Transverse colon (tissue), 4 donors: ENCODE measurements around the gene AIPL1. TPM values are rescaled to one million over a fixed set of nuclear protein-coding genes. Genes with fewer than 3 reads are reported as not detected.

Source experiments
- DNase-seq: peaks from one replicate; pipeline ENCODE4 v3.0.0-alpha.2; 2019
- H3K27ac ChIP-seq, 4 donors: fragments of 200-600 bp; sonication (generic); 2 replicates each; pipeline ENCODE4 v1.5.1; 2016 to 2018; ENCODE audit warnings: inconsistent platforms in 4 of 4
- H3K27me3 ChIP-seq: fragments of 200-600 bp; sonication (generic); 2 replicates; pipeline ENCODE4 v1.5.1; 2017; ENCODE audit warnings: inconsistent platforms
- H3K36me3 ChIP-seq, 4 donors: fragments of 200-600 bp; sonication (generic); 2 replicates each; pipeline ENCODE4 v1.5.1; 2017 to 2019; ENCODE audit warnings: inconsistent platforms in 4 of 4
- H3K4me1 ChIP-seq, 4 donors: fragments of 200-600 bp; sonication (generic); 2 replicates each; pipeline ENCODE4 v1.5.1; 2017 to 2020; ENCODE audit warnings: inconsistent platforms in 4 of 4
- H3K4me3 ChIP-seq, 4 donors: fragments of 200-600 bp; sonication (generic); 1 replicate in 1 of 4; 2 replicates in 3 of 4; pipeline versions ENCODE4 v1.5.1 to v1.6.1; 2017 to 2019; ENCODE audit warnings: inconsistent platforms in 4 of 4
- H3K9me3 ChIP-seq, 2 donors: fragments of 200-600 bp; sonication (generic); 2 replicates each; pipeline ENCODE4 v1.5.1; 2017 to 2019; ENCODE audit warnings: inconsistent platforms in 2 of 2
- CTCF ChIP-seq, 5 experiments: fragments of 200-600 bp in 3 of 5; fragments of 450-650 bp in 2 of 5; sonication (generic) in 3 of 5; IDR thresholded peaks; 1 replicate in 2 of 5; 2 replicates in 3 of 5; pipeline ENCODE4 v1.5.1; 2016 to 2017; ENCODE audit warnings: antibody characterized with exemption in 5 of 5, inconsistent platforms in 3 of 5, mild to moderate bottlenecking in 2 of 5, moderate library complexity in 1 of 5
- EP300 ChIP-seq: sonication (generic); formaldehyde crosslinking; IDR thresholded peaks from one replicate; pipeline ENCODE4 v1.6.1; 2017; ENCODE audit warnings: antibody characterized with exemption, low read depth
- POLR2A ChIP-seq: fragments of 450-650 bp; IDR thresholded peaks from one replicate; pipeline ENCODE4 v1.6.1; 2016; ENCODE audit warnings: antibody characterized with exemption, mild to moderate bottlenecking, moderate library complexity
- POLR2AphosphoS5 ChIP-seq, 3 donors: sonication (generic); formaldehyde crosslinking; IDR thresholded peaks; one replicate each; pipeline ENCODE4 v1.6.1; 2016; ENCODE audit warnings: antibody characterized with exemption in 3 of 3
- WGBS, 2 donors: methylation state at CpG; one replicate each; pipeline ENCODE4 v1.1.5; 2018; ENCODE audit warnings: low coverage in 1 of 2; 5-methylcytosine and 5-hydroxymethylcytosine counted together
- in situ Hi-C, 4 donors: fragments of 200-750 bp; cut with MboI; loops; one replicate each; pipeline versions ENCODE4 v1.15.0 to v1.15.1; 2017; ENCODE audit warnings: low sequenced_read_pairs in 3 of 4, low pct_ligation_motif_present in 1 of 4, low pct_unique_long_range_greater_than_20kb in 1 of 4
- intact Hi-C: fragments of 100-400 bp; cut with DNase I; formaldehyde crosslinking; loops from one replicate; pipeline ENCODE4 v1.15.1; 2023; ENCODE audit warnings: low total_unique reads
- total RNA-seq, 4 donors: library from RNA; depleted of rRNA; stranded (reverse); fragments of >200 nt; gene quantifications; one replicate each; pipeline ENCODE4 v1.1.0, GENCODE V29; 2016

The AIPL1 gene
- total RNA-seq, 4 donors from 2014 or later = not detected

DNA sequence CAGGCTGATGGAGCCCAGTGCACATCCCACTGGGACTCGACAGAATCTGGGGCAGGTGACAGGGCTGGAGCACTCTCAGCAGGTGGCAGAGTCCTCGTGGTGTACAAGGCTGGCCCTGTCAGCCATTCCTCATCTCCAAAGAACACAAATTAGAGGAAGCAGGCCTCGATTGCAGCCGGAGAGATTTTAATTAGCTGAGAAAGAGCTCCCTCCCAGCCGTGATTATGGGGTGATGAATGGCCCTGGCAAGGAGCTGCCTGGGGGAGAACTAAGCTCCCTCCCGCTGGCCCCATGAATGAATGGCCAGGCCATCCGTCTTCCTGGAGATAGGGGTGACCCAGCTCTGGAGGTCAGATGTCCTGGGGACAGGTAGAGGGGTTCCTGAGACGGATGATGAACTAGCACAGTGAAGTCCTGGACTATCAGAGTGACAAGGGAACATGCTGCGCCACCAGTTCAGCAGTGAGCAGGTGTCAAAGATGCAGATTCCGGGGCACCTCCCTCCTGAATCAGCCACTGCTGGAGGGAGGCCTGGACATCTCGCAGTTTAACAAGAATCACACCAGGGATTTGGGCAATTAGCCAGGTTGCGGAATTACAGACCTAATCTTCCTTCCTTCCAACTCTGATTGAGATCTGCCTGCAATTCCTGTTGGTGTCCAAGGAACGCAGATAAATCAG, 44.8 kb upstream of the AIPL1 start:
- intact Hi-C loops (loop anchor here (10.0 kb wide), 2 partner anchors 85 to 135 kb away; no protein-coding TSS in a partner anchor), in situ Hi-C loops (no loop called here)
- H3K4me3 ChIP-seq = no peak overlapping the region
- 69% methylated on average over 13 of the region's 13 CpGs; no CpG with 5 or more reads in 1 of the 2 donors for WGBS, 2 donors
- H3K27me3 ChIP-seq = no peaks in the 10 kb centered on the region
- DNase-seq = no peak
- no peak overlapping the region for H3K27ac ChIP-seq
- no peaks in the 10 kb centered on the region for H3K4me1 ChIP-seq
- TF ChIP-seq POLR2AphosphoS5 (IDR thresholded peaks at IDR 0.05) = no peak
- TF ChIP-seq CTCF (IDR thresholded peaks at IDR 0.05) = no peak
- TF ChIP-seq POLR2A = no peak
- no peak for TF ChIP-seq EP300
- H3K36me3 ChIP-seq = no peaks in the 10 kb centered on the region
- no peaks in the 10 kb centered on the region for H3K9me3 ChIP-seq

DNA sequence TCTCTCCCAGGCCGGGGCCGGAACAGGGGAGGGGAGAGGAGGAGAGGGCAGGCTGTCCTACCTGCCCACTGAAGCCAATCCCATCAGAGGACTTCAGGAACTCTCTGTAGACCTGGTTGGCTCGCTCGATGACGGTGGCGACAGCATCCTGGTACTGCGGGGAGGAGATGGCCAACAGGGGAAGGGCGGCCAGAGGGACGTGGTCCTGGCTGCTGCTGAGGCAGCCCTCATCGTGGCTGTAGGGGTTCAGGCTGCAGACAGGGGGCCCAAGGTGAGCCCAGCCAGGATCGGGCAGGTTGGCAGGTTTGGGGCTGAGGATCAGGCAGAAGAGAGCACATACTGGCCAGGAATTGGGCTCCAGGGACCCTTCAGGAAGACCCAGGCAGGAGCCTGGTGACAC, 43.6 kb upstream of the AIPL1 start:
- in situ Hi-C loops = no loop called here
- TF ChIP-seq CTCF (IDR thresholded peaks at IDR 0.05) (no peak), EP300 (no peak), POLR2AphosphoS5 (IDR thresholded peaks at IDR 0.05) (no peak), POLR2A (no peak)

GRCh38 chr17:6477831-6478383, 43.0 kb upstream of the AIPL1 start:
- in situ Hi-C loops = no loop called here

More for the DNA sequence above, 43.6 kb upstream of the AIPL1 start:
- no peak for DNase-seq
- H3K27me3 ChIP-seq = no peaks in the 10 kb centered on the region
- H3K9me3 ChIP-seq = no peaks in the 10 kb centered on the region
- 88% methylated on average over 11 of the region's 11 CpGs; no CpG with 5 or more reads in 1 of the 2 donors for WGBS, 2 donors
- no peak overlapping the region for H3K27ac ChIP-seq
- no peaks in the 10 kb centered on the region for H3K4me1 ChIP-seq
- H3K4me3 ChIP-seq = no peak overlapping the region
- H3K36me3 ChIP-seq = no peaks in the 10 kb centered on the region
- intact Hi-C loops = loop anchor here (10.0 kb wide), 2 partner anchors 86 to 136 kb away; no protein-coding TSS in a partner anchor

More at GRCh38 chr17:6477831-6478383, 43.0 kb upstream of the AIPL1 start:
- intact Hi-C loops = loop anchor here (10.0 kb wide), 2 partner anchors 87 to 137 kb away; no protein-coding TSS in a partner anchor
- H3K36me3 ChIP-seq = no peaks in the 10 kb centered on the region
- no peak for TF ChIP-seq EP300
- no peak for TF ChIP-seq POLR2AphosphoS5 (IDR thresholded peaks at IDR 0.05)
- TF ChIP-seq CTCF (IDR thresholded peaks at IDR 0.05) = no peak
- no peak for TF ChIP-seq POLR2A
- no peaks in the 10 kb centered on the region for H3K27me3 ChIP-seq
- no peak for DNase-seq
- no peak overlapping the region for H3K27ac ChIP-seq
- H3K4me3 ChIP-seq = no peak overlapping the region
- WGBS, 2 donors = 88% methylated on average over 10 of the region's 14 CpGs; no CpG with 5 or more reads in 1 of the 2 donors
- no peaks in the 10 kb centered on the region for H3K9me3 ChIP-seq
- H3K4me1 ChIP-seq = peaks cover 0 to 1% (median 0%) of the 10 kb centered on the region in 4 donors
